HepG2 (cell line): Measurements from ENCODE around the gene FAAP100. TPM values are rescaled to one million over a fixed set of nuclear protein-coding genes. Genes with fewer than 3 reads are reported as not detected.
A peak's percentile ranks its signal among the peaks of the same experiment; 100 is the strongest.

Source experiments
- CBFB ChIP-seq: sonication (generic); formaldehyde crosslinking; IDR thresholded peaks from 2 replicates; pipeline ENCODE4 v1.4.0; 2020; ENCODE audit warnings: missing genetic modification reagents
- CREB1 ChIP-seq, 2 experiments: fragments of 450-650 bp in 1 of 2; IDR thresholded peaks; 2 replicates each; pipeline ENCODE4 v1.6.1; 2016 to 2017; ENCODE audit warnings: control low read depth in 1 of 2, mild to moderate bottlenecking in 1 of 2, missing compliant biosample characterization in 1 of 2, missing genetic modification characterization in 1 of 2
- ETS1 ChIP-seq: sonication (generic); formaldehyde crosslinking; IDR thresholded peaks from 2 replicates; pipeline ENCODE4 v1.4.0; 2020; ENCODE audit warnings: missing genetic modification reagents
- HMG20B ChIP-seq: conservative IDR thresholded peaks from 2 replicates; pipeline ENCODE4 v1.6.1; 2016; ENCODE audit warnings: missing genetic modification reagents, missing compliant biosample characterization
- JUN ChIP-seq: sonication (generic); formaldehyde crosslinking; IDR thresholded peaks from 2 replicates; pipeline ENCODE4 v1.4.0; 2020; ENCODE audit warnings: mild to moderate bottlenecking, missing genetic modification reagents
- NFIB ChIP-seq: sonication (generic); formaldehyde crosslinking; IDR thresholded peaks from 2 replicates; pipeline ENCODE4 v1.9.0; 2021; ENCODE audit warnings: missing genetic modification reagents, mild to moderate bottlenecking, borderline replicate concordance
- NPAS2 ChIP-seq: sonication (generic); formaldehyde crosslinking; IDR thresholded peaks from 2 replicates; pipeline ENCODE4 v1.8.0; 2022; ENCODE audit warnings: mild to moderate bottlenecking, missing genetic modification reagents, borderline replicate concordance
- PHF5A ChIP-seq: IDR thresholded peaks from one replicate; pipeline ENCODE4 v1.6.1; 2018; ENCODE audit warnings: low read depth, missing genetic modification reagents; ENCODE audit not compliant: unreplicated experiment
- SMARCC2 ChIP-seq: fragments of 450-650 bp; IDR thresholded peaks from 2 replicates; pipeline ENCODE4 v1.6.1; 2017; ENCODE audit warnings: antibody characterized with exemption, mild to moderate bottlenecking
- SRSF9 ChIP-seq: fragments of 200-400 bp; formaldehyde crosslinking; IDR thresholded peaks from 2 replicates; pipeline ENCODE4 v1.6.1; 2018; ENCODE audit warnings: borderline replicate concordance, mild to moderate bottlenecking, low read depth, low read length; ENCODE audit not compliant: insufficient read depth, poor library complexity, severe bottlenecking
- TGIF2 ChIP-seq: IDR thresholded peaks from 2 replicates; pipeline ENCODE4 v1.6.1; 2016; ENCODE audit warnings: control low read depth, missing compliant biosample characterization
- ZBTB14 ChIP-seq: sonication (generic); formaldehyde crosslinking; IDR thresholded peaks from 2 replicates; pipeline ENCODE4 v1.4.0; 2020; ENCODE audit warnings: missing genetic modification reagents
- ZNF598 ChIP-seq: sonication (generic); formaldehyde crosslinking; IDR thresholded peaks from 2 replicates; pipeline ENCODE4 v1.5.1; 2020; ENCODE audit warnings: mild to moderate bottlenecking, missing genetic modification reagents, borderline replicate concordance
- ZNF605 ChIP-seq: sonication (generic); formaldehyde crosslinking; IDR thresholded peaks from 2 replicates; pipeline ENCODE4 v1.8.0; 2022; ENCODE audit warnings: mild to moderate bottlenecking, missing genetic modification reagents
- ZNF646 ChIP-seq: sonication (generic); formaldehyde crosslinking; IDR thresholded peaks from 2 replicates; pipeline ENCODE4 v1.9.0; 2021; ENCODE audit warnings: mild to moderate bottlenecking, missing genetic modification reagents
- ZNF660 ChIP-seq: sonication (generic); formaldehyde crosslinking; IDR thresholded peaks from 2 replicates; pipeline ENCODE4 v1.5.1; 2020; ENCODE audit warnings: mild to moderate bottlenecking, low read depth, missing genetic modification reagents, borderline replicate concordance
- ZXDC ChIP-seq: sonication (generic); formaldehyde crosslinking; IDR thresholded peaks from 2 replicates; pipeline ENCODE4 v1.5.0; 2020; ENCODE audit warnings: mild to moderate bottlenecking, missing genetic modification reagents
- polyA plus RNA-seq, 8 experiments: library from polyadenylated mRNA; depleted of rRNA in 3 of 8; stranded (reverse) in 7 of 8; unstranded in 1 of 8; fragments of >200 nt; fragmentation: Illumina TruSeq in 4 of 8; extraction: Trizol in 4 of 8; gene quantifications; 2 replicates each; pipeline versions ENCODE4 v1.2.1 to v1.2.3, GENCODE V29; 2011 to 2016; ENCODE audit warnings: low read depth in 4 of 8, missing spikeins in 1 of 8, mixed read lengths in 1 of 8; ENCODE audit not compliant: insufficient read depth in 1 of 8
- total RNA-seq, 5 experiments: library from RNA; depleted of rRNA; stranded (reverse); fragments of >200 nt; fragmentation: Illumina TruSeq; extraction: Trizol; gene quantifications; 2 replicates each; pipeline ENCODE4 v1.2.3, GENCODE V29; 2016; ENCODE audit warnings: low read depth in 1 of 5

The FAAP100 gene
- total and polyA plus RNA-seq, 2 of the 13 experiments (the other 11 are each of a cell fraction or from before 2014, with no cell fraction given), result 7.6 to 20.8 TPM

GRCh38 chr17:81513753-81514488 lies 38.2 kb downstream of the FAAP100 start (continued):
- no peak for TF ChIP-seq ZBTB14
- TF ChIP-seq CREB1 (IDR thresholded peaks at IDR 0.05), result no peak
- no peak for TF ChIP-seq CREB1 (CRISPR knock-in tag; IDR thresholded peaks at IDR 0.05)
- TF ChIP-seq JUN (CRISPR knock-in tag), result no peak
- no peak for TF ChIP-seq SMARCC2
- TF ChIP-seq NPAS2 (CRISPR knock-in tag), result no peak
- TF ChIP-seq ETS1 (CRISPR knock-in tag), result no peak
- no peak for TF ChIP-seq ZNF660
- TF ChIP-seq ZXDC (CRISPR knock-in tag), result no peak
- no peak for TF ChIP-seq ZNF646 (CRISPR knock-in tag)
- TF ChIP-seq PHF5A, result no peak
- TF ChIP-seq SRSF9, result no peak
- no peak for TF ChIP-seq HMG20B (CRISPR knock-in tag)
- no peak for TF ChIP-seq CBFB (CRISPR knock-in tag)
- no peak for TF ChIP-seq ZNF605
- TF ChIP-seq ZNF598 (CRISPR knock-in tag), result 0 out of 2 replicates have a peak, but pooled peaks have one; percentile 37
- TF ChIP-seq NFIB (CRISPR knock-in tag), result no peak
- TF ChIP-seq TGIF2 (CRISPR knock-in tag), result no peak
